Measurements from ENCODE around the gene SRGAP1. TPM values are rescaled to one million over a fixed set of nuclear protein-coding genes. Genes with fewer than 3 reads are reported as not detected.
A peak's percentile ranks its signal among the peaks of the same experiment; 100 is the strongest.
"Not testable (repeated sequence)": the region's sequence is repeated elsewhere in the genome, so short reads cannot be mapped to it uniquely, and the experiment has no call there.

The SRGAP1 gene
- total RNA-seq, 1 experiment from 2014 or later = 0.97 TPM

DNA sequence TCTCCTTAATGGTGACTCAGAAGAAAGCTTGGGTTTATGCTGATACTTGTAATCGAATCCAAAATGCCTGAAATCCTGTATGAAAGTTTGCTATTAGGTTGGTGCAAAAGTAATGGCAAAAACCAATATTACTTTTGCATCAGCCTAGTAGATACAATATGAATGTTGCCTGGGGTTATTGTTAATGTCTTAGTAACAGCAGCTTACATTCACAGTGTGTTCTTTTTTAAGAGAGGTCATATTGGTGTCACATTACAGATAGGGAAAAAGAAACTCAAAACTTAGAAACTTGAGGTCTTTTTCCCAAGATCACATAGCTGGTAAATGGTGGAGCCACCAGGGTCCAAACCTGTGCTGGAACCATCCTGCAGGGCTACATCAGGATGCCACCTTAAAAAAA, 25.2 kb downstream of the SRGAP1 start:
- no peaks in the 10 kb centered on the region for H3K36me3 ChIP-seq (replicated peaks; ENCODE audit: control insufficient read depth, insufficient read depth, low read length)
- DNase-seq = no peak
- H3K27me3 ChIP-seq (ENCODE audit: control insufficient read depth, insufficient read depth, low read length) = no peaks in the 10 kb centered on the region
- no peak overlapping the region for H3K4me3 ChIP-seq (ENCODE audit: insufficient read depth, low read depth, low read length)

DNA sequence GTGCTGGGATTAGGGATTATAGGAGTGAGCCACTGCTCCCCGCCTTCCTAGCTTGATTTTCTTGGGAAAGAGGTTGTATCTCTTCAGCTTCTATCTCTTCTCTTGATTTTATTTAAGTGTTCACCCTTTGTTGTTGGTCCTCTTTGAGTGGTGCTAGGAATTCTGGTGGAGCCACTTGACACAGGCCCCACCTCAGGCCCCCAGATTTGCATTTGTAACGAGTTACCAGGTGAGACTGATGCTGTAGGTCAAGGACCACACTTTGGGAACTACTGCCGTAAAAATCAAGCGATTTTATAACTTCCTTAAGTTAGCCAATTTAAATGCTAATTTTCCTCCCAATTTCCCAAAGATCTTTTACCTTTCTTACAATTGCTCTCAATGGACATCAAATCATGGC, 26.3 kb downstream of the SRGAP1 start:
- Histone ChIP-seq H3K27me3 (ENCODE audit: control insufficient read depth, insufficient read depth, low read length) (no peaks in the 10 kb centered on the region), H3K36me3 (replicated peaks; ENCODE audit: control insufficient read depth, insufficient read depth, low read length) (no peaks in the 10 kb centered on the region), H3K4me3 (ENCODE audit: insufficient read depth, low read depth, low read length) (no peak overlapping the region)
- DNase-seq = no peak

DNA sequence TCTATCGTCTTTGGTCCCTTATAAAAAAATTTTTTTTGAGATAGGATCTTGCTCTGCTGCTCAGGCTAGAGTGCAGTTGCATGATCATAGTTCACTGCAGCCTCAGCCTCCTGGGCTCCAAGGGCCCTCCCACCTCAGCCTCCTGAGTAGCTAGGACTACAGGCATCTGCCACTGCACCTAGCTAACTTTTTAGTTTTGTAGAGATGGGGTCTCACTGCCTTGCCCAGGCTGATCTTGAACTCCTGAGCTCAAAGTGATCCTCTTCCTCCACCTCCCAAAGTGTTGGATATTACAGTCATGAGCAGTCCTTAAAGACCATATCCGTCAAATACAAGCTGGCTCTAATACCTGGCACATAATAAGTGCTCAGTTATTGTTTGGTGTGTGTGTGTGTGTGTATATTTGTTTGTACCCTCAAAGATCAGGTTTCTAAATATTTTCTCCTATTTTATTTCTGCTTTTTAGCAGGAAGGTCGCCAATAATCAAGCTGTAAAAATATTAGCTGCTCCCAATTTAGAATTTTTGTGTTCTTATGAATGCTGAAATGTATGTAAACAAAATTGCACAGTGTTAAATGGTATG, 30.5 kb downstream of the SRGAP1 start:
- DNase-seq = no peak
- H3K4me3 ChIP-seq (ENCODE audit: insufficient read depth, low read depth, low read length) = no peak overlapping the region
- no peaks in the 10 kb centered on the region for H3K27me3 ChIP-seq (ENCODE audit: control insufficient read depth, insufficient read depth, low read length)
- no peaks in the 10 kb centered on the region for H3K36me3 ChIP-seq (replicated peaks; ENCODE audit: control insufficient read depth, insufficient read depth, low read length)

DNA sequence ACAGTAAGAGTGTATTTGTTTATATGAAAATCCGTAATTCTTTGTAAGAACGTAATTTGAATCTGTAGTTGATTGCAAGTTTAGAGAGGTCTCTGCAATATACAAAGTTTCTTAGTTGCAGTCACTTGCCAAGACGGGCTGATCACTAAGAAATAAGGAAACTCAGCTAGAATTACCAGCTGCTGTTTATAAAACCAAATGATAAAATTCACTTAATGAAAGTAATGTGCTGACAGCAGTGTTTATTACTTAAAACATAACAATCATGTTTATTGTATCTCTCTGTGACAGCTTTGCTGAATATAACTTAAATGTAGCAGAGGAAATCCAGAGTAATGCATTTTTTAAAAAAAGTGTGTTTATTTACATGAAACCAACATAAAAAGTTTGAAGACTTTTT, 31.2 kb downstream of the SRGAP1 start:
- no peak for DNase-seq
- Histone ChIP-seq H3K27me3 (ENCODE audit: control insufficient read depth, insufficient read depth, low read length) (no peaks in the 10 kb centered on the region), H3K36me3 (replicated peaks; ENCODE audit: control insufficient read depth, insufficient read depth, low read length) (no peaks in the 10 kb centered on the region), H3K4me3 (ENCODE audit: insufficient read depth, low read depth, low read length) (no peak overlapping the region)

DNA sequence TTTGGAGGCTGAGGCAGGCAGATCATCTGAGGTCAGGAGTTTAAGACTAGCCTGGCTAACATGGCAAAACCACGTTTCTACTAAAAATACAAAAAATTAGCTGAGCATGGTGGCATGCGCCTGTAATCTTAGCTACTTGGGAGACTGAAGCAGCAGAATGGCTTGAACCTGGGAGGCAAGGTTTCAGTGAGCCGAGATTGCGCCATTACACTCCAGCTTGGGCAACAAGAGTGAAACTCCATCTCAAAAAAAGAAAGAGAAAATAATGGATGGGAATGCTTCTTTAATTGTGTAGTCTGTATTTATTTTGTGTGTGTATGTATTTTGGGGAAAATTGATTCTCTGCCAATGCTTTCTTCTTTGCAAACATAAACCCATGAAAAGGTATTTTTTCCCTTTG, 32.5 kb downstream of the SRGAP1 start:
- Histone ChIP-seq H3K27me3 (ENCODE audit: control insufficient read depth, insufficient read depth, low read length) (no peaks in the 10 kb centered on the region), H3K4me3 (ENCODE audit: insufficient read depth, low read depth, low read length) (no peak overlapping the region), H3K36me3 (replicated peaks; ENCODE audit: control insufficient read depth, insufficient read depth, low read length) (no peaks in the 10 kb centered on the region)
- no peak for DNase-seq

DNA sequence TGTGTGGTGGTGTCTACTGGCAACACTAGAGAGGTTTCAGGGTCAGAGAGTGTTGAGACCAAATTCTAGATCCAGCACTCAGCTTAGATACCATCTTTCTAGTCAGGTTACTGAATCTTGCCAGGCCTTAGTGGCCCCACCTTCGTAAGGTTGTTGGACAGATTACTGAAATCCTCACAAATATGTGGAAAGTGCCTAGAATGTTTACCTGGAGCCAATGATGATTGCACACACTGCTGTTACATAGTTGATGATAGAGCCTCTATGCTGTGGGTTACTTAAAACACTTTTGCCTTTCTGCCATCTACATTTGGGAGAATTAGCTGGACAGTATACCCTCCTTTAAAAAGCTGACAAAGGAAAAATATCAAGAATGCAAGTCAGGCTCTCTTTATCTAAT, 33.2 kb downstream of the SRGAP1 start:
- H3K27me3 ChIP-seq (ENCODE audit: control insufficient read depth, insufficient read depth, low read length) = no peaks in the 10 kb centered on the region
- no peak overlapping the region for H3K4me3 ChIP-seq (ENCODE audit: insufficient read depth, low read depth, low read length)
- no peaks in the 10 kb centered on the region for H3K36me3 ChIP-seq (replicated peaks; ENCODE audit: control insufficient read depth, insufficient read depth, low read length)
- no peak for DNase-seq

DNA sequence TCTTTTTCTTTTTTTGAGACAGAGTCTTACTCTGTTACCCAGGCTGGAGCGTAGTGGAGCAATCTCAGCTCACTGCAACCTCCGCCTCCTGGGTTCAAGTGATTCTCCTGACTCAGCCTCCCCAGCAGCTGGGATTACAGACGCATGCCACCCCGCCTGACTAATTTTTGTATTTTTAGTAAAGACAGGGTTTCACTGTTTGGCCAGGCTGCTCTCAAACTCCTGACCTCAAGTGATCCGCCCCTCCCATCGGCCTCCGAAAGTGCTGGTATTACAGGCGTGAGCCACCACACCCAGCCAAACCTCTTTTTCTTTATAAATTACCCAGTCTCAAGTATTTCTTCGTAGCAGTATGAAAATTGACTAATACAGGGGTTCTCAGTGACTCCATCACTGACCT, 35.7 kb downstream of the SRGAP1 start:
- H3K36me3 ChIP-seq (replicated peaks; ENCODE audit: control insufficient read depth, insufficient read depth, low read length); H3K4me3 ChIP-seq (ENCODE audit: insufficient read depth, low read depth, low read length); DNase-seq; H3K27me3 ChIP-seq (ENCODE audit: control insufficient read depth, insufficient read depth, low read length): not testable (repeated sequence)

DNA sequence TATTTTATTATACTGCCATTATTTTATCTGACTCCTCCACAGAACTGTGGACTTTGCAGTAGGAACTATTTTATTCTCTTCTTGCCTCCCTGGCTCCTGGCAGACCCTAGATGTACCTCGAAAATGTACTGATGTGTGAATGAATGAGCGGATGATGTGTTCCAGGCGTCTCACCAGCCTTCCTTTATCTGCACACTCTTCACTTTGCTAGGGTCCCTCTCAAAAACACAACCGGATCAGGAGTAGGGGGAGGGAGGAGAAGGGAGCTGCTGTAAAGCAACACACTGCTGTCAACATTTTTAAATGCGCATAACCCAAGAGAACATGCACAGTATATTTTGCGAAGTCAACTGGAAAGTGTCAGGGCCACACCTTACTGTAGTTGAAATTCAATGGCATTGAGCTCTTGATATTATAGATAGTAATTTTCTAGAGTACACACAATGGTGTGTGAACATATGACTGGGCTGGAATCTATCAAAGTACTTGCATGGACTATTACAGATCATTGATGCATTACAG, 36.3 kb downstream of the SRGAP1 start:
- Histone ChIP-seq H3K36me3 (replicated peaks; ENCODE audit: control insufficient read depth, insufficient read depth, low read length) (no peaks in the 10 kb centered on the region), H3K27me3 (ENCODE audit: control insufficient read depth, insufficient read depth, low read length) (no peaks in the 10 kb centered on the region), H3K4me3 (ENCODE audit: insufficient read depth, low read depth, low read length) (no peak overlapping the region)
- no peak for DNase-seq

DNA sequence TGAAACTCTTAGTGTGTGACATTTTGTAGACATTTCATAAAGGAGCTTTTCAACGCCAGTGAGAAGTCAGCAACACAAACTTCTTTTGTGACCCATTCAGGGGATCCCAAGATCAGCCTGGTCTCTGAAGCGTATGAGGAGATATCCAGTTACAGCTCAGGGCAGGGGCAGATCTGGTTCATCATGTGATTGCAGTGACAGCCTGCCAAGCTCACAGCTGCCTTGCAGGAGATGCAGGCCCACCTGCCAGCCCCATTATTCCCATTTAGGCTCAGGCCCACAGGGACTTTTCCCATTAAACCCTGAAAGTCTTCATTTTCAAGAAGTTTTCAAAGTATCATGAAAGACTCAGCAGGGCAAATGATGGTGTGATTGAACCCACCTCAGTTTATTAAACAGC, 38.3 kb downstream of the SRGAP1 start:
- H3K4me3 ChIP-seq (ENCODE audit: insufficient read depth, low read depth, low read length) = no peak overlapping the region
- H3K27me3 ChIP-seq (ENCODE audit: control insufficient read depth, insufficient read depth, low read length) = no peaks in the 10 kb centered on the region
- no peaks in the 10 kb centered on the region for H3K36me3 ChIP-seq (replicated peaks; ENCODE audit: control insufficient read depth, insufficient read depth, low read length)
- peak; percentile 66 for DNase-seq

DNA sequence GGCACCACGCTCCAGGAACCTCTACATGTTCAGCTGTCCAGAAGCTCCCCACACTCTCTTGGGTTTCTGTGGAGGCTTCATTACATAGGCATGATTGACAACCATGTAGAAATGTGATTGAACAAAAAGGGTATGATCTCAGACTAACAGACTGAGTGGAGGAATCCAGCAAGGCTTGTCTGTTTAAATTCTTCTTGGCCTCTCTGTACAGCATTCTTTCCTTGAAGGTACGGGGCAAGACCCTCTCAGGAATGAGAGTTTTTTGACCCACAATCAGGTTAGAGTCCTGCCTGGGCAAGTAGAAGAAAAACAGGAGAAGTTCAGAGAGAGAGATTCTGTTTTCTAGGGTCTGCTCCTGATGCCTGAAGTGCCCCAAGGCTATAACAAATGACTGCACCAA, 40.9 kb downstream of the SRGAP1 start:
- Histone ChIP-seq H3K36me3 (replicated peaks; ENCODE audit: control insufficient read depth, insufficient read depth, low read length) (no peaks in the 10 kb centered on the region), H3K27me3 (ENCODE audit: control insufficient read depth, insufficient read depth, low read length) (no peaks in the 10 kb centered on the region), H3K4me3 (ENCODE audit: insufficient read depth, low read depth, low read length) (no peak overlapping the region)
- no peak for DNase-seq

DNA sequence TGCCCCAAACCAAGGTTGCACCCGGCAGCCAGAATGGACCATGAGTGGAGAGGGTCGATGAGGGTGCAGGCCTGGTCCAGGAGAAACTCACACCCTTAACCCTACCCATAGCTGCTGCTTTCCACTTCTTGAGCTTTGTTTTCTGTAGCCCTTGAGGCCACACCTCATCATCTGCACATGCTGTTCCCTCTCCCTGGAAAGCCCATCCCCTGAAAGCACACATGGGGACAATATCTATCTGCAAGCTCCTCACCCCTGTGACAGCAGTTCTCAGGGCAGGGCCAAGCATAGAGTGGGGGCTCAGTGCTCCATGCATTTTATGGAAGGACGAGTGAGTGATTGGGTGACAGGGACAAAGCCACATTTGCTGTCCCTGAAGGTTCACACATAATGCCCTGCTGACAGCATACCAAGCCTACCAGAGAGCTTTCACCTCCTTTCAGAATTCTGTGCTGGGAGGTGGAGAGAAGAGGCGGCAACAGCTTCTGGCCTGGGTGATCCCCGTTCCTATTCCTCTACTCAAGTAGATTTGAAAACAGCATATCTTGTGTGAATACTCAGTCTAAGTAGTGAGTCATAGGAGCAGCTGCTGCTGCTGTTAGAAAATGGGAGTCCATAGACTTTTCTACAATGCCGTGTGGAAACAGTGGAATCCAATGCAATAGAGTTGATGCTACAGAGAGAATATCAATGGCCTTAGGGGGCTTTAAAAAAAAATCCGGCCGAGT, 44.6 kb downstream of the SRGAP1 start:
- no peak for DNase-seq
- Histone ChIP-seq H3K36me3 (replicated peaks; ENCODE audit: control insufficient read depth, insufficient read depth, low read length) (no peaks in the 10 kb centered on the region), H3K27me3 (ENCODE audit: control insufficient read depth, insufficient read depth, low read length) (no peaks in the 10 kb centered on the region), H3K4me3 (ENCODE audit: insufficient read depth, low read depth, low read length) (no peak overlapping the region)

DNA sequence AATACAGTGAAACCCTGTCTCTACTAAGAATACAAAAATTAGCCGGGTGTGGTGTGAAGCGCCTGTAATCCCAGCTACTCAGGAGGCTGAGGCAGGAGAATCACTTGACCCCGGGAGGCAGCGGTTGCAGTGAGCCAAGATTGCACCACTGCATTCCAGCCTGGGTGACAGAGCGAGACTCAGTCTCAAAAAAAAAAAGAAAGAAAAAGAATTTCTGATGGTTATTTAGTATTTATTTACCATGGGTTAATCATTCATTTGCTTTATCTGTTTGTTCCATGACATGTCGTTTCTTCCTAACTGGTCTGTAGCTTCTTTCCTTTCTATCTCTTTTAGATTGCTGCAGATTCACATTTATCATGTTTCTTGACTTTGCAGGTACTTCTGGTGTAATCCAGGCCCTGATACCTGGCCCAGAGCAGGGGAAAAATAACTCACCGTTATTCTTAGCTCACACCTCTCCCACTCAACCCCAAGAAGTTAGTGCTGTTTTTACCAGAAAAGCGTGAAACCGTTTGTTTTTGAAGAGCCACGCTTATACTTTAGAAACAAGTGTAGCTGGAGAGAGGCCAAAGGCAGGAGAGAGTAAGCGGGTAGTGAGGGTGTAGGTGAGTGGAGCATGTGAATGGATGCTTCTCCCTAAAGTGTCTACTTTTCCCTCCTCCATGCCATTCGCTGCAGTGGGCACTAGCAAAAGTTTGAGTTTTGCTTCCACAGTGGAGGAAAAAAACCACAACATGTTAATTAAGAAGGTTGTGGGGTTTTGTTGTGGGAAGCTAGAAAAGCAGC, 45.4 kb downstream of the SRGAP1 start:
- no peak overlapping the region for H3K4me3 ChIP-seq (ENCODE audit: insufficient read depth, low read depth, low read length)
- DNase-seq = no peak
- H3K36me3 ChIP-seq (replicated peaks; ENCODE audit: control insufficient read depth, insufficient read depth, low read length) = no peaks in the 10 kb centered on the region
- H3K27me3 ChIP-seq (ENCODE audit: control insufficient read depth, insufficient read depth, low read length) = no peaks in the 10 kb centered on the region

DNA sequence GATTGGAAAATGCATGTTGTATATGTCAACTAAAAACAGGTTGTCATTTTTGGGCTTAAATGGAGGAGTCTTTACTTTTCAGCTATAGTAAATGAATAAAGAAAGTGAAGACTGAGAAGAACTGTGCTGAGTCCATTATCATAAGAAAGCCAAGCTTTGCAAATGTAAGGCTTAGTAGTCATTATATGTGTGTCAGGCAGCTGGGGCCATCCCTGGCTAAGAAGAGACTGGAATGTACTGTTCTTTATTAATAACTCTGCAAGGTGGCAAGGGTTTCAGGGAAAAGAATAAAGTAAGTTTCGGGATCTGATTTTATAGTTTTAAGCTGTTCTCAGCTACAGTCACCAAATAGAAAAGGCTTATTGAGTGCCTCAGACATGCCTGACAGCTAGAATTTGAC, 48.7 kb downstream of the SRGAP1 start:
- no peak for DNase-seq
- H3K36me3 ChIP-seq (replicated peaks; ENCODE audit: control insufficient read depth, insufficient read depth, low read length) = no peaks in the 10 kb centered on the region
- H3K27me3 ChIP-seq (ENCODE audit: control insufficient read depth, insufficient read depth, low read length) = no peaks in the 10 kb centered on the region
- H3K4me3 ChIP-seq (ENCODE audit: insufficient read depth, low read depth, low read length) = no peak overlapping the region

DNA sequence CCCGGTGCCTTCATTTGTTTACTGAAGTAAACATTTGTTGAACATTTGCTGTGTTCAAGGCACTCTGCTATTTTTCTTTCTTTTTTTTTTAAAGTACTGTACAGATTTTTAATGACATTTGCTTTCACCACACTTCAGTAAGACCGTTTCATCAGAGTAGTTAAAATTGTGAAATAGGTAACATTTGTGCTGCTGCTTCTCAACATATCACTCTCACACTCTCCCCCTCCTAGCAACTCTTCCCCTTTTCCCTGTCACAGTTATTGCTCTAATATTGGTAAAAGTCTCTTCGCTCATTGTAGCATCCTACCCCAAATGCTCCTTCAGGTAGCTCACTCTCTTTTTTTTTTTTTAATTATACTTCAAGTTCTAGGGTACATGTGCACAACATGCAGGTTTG, 49.6 kb downstream of the SRGAP1 start:
- Histone ChIP-seq H3K27me3 (ENCODE audit: control insufficient read depth, insufficient read depth, low read length) (no peaks in the 10 kb centered on the region), H3K36me3 (replicated peaks; ENCODE audit: control insufficient read depth, insufficient read depth, low read length) (no peaks in the 10 kb centered on the region), H3K4me3 (ENCODE audit: insufficient read depth, low read depth, low read length) (no peak overlapping the region)
- no peak for DNase-seq

DNA sequence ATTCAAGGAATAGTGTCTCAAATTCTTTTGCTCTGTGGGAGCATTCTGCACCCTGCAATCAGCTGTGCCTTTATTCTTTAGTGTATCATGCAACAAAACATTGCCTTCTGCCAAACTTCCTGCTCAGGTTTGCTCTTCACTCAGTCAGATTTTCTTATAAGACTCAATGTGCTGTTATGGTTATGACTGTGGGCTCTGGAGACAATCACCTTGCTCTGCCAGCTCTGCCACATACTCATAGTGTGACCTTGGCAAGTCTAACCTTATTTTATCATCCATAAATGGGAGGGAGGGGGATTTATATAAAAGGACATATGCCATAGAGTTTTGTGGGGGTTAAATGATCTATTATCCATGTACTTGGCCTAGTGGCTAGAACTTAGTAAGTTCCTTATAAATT, 51.3 kb downstream of the SRGAP1 start:
- Histone ChIP-seq H3K27me3 (ENCODE audit: control insufficient read depth, insufficient read depth, low read length) (no peaks in the 10 kb centered on the region), H3K36me3 (replicated peaks; ENCODE audit: control insufficient read depth, insufficient read depth, low read length) (no peaks in the 10 kb centered on the region), H3K4me3 (ENCODE audit: insufficient read depth, low read depth, low read length) (no peak overlapping the region)
- DNase-seq = no peak

All from H7 (cell line).